Natural killer cell treated with Interleukin-12 subunit alpha and Interleukin-12 subunit beta and Interleukin-15 and Interleukin-18, amount 100 ng/mL, for 72 hours (primary cell): ENCODE data around the gene LIN37. TPM values are rescaled to one million over a fixed set of nuclear protein-coding genes. Genes with fewer than 3 reads are reported as not detected.

Experiments
- ATAC-seq, 2 donors: fragments of 150-1000 bp; cut with Tn5 transposase in 1 of 2; sonication (Bioruptor Pico), chemical (Tn5 transposase) in 1 of 2; 2 replicates each; pipeline ENCODE4 v1.10.0; 2021
- DNase-seq: peaks from one replicate; pipeline ENCODE4 v3.0.0; 2022; ENCODE audit warnings: low spot score
- H3K27ac Mint-ChIP-seq, 2 donors: 1 replicate in 1 of 2; 2 replicates in 1 of 2; pipeline ENCODE4 v1.8.0; 2022; ENCODE audit warnings: mixed read lengths in 2 of 2, mild to moderate bottlenecking in 1 of 2, moderate library complexity in 1 of 2
- H3K27me3 Mint-ChIP-seq, 2 donors: 1 replicate in 1 of 2; 2 replicates in 1 of 2; pipeline ENCODE4 v1.8.0; 2022; ENCODE audit warnings: mixed read lengths in 2 of 2
- H3K36me3 Mint-ChIP-seq: one replicate; pipeline ENCODE4 v1.8.0; 2022; ENCODE audit warnings: mixed read lengths
- H3K4me1 Mint-ChIP-seq, 2 donors: 1 replicate in 1 of 2; 2 replicates in 1 of 2; pipeline ENCODE4 v1.8.0; 2022; ENCODE audit warnings: low read depth in 2 of 2, mixed read lengths in 2 of 2, mild to moderate bottlenecking in 1 of 2
- H3K4me3 Mint-ChIP-seq: one replicate; pipeline ENCODE4 v1.8.0; 2022; ENCODE audit warnings: mixed read lengths
- H3K9me3 Mint-ChIP-seq: 2 replicates; pipeline ENCODE4 v1.8.0; 2022; ENCODE audit warnings: mixed read lengths
- total RNA-seq, 2 donors: library from RNA; stranded (reverse); gene quantifications; one replicate each; pipeline ENCODE4 v1.2.3, GENCODE V29; 2022

The LIN37 gene, protein sequence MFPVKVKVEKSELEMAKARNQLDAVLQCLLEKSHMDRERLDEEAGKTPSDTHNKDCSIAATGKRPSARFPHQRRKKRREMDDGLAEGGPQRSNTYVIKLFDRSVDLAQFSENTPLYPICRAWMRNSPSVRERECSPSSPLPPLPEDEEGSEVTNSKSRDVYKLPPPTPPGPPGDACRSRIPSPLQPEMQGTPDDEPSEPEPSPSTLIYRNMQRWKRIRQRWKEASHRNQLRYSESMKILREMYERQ
- 10 to 100 TPM in 1 of 2 donors, 1 to 10 TPM in 1; 9.6 to 24.7 TPM for total RNA-seq

DNA sequence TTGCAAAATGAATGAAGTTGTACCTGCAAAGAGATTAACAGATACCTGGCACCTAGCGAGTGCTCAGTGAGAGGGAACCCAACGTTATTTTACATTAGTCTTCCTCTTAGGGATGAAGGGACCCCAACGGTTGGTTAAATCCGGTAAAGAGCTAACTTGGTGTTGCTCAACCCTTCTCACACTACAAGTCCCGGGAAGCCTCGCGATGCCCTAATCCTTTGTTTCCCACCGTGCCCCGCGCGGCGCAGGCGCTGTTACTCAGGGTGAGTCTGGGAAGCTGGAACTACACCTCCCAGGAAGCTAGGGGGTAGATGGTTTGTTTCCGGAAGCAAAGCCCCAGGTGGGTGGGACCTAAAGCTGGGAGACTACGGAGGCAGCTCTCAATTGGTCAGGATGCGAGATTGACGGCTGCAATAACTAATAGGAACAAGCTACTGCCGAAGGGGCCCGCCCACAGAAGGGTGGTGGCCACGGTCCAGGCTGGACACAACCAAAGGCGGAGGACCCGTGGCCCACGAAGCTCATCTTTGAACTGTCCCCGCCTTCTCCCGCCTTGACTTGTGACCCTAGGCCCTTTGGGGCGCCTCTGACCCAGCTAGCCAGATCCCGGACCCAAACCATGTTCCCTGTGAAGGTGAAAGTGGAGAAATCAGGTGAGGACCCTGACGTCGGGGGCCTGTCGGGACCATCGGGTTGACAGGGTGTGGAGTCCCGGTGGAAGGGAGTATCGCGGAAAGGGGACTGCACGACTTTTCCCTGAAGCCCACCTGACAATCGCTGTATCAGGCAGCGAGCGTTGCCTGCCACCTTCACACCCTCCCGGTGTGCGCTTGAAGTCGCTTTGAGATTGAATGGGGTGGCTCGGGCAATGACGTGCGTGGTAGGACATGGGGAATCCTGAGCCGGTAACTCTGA lies at the start of gene LIN37:
LIN37 (plus strand) TSS at position 471 of the 915 bp plus-strand sequence; CDS start at position 620, 149 bp downstream.
- peaks cover 36 to 41% of the 10 kb centered on the region in 2 donors for H3K4me1 Mint-ChIP-seq
- peak within 1 kb of the TSS; percentile 76 to 94 for H3K27ac Mint-ChIP-seq
- H3K9me3 Mint-ChIP-seq = no peaks in the 10 kb centered on the region
- DNase-seq = peak; percentile 99
- no peaks in the 10 kb centered on the region for H3K36me3 Mint-ChIP-seq
- H3K4me3 Mint-ChIP-seq = peak within 1 kb of the TSS; percentile 98
- no peaks in the 10 kb centered on the region for H3K27me3 Mint-ChIP-seq
- ATAC-seq = peak; percentile 86 to 90

DNA sequence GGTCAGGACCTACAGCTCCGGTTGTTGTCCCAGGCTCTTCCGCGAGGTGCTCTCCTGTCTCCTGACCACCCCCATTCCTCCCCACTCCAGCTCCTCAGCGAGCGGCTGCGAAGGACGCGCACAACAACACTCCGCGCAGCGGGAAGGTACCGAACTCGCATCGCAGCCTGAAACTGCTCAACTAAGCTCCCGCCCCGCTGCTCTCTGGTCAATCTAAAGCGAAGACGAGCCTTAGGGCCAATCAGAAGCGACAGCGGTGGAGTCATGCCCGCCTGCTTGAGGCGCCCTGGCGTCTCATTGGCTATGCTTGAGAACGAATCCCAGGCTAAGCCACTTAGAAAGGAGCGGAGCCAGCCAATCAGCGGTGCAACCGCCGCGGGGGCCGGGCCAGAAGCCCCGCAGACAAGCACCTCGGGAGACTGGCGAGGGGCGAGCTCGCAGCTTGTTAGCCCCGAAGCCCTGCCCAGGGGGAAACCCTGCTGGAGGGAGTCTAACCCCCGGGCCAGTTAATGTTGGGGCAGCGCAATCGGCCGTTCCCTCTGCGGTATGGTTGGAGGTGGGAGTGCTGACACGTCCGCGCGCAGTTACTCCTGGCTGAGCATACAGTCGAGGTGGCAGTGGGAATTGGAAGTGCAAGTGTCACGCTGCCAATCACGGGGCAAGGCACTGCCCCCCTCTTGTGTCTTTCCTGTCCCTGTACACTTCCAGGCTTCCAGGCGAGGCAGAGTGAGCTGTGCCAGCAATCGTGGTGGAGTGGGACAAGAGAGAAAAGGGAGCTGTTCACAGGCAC lies 46.0 kb upstream of the LIN37 start:
- no peaks in the 10 kb centered on the region for H3K36me3 Mint-ChIP-seq

DNA sequence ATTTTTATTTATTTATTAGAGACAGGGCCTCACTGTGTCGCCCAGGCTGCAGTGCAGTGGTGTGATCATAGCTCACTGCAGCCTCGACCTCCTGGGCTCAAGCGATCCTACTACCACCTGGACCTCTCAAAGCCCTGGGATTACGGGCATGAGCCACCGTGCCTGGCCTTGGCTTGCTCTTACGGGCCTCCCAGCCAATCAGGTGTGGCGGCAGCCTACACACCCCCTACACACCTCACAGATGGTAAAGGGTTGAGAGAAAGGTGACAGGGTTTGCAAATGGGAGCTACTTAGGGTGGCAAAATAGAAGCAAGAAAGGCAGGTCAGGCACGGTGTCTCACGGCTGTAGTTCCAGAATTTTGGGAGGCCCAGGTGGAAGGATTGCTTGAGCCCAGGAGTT lies 45.0 kb upstream of the LIN37 start:
- peaks cover 0 to 3% of the 10 kb centered on the region in 2 donors for H3K27me3 Mint-ChIP-seq
- no peak for DNase-seq
- peaks cover 9 to 16% of the 10 kb centered on the region in 2 donors for H3K4me1 Mint-ChIP-seq
- no peak for ATAC-seq
- no peaks in the 10 kb centered on the region for H3K9me3 Mint-ChIP-seq
- no peak overlapping the region for H3K27ac Mint-ChIP-seq
- H3K4me3 Mint-ChIP-seq = peak overlapping the region; percentile 98
- no peaks in the 10 kb centered on the region for H3K36me3 Mint-ChIP-seq

More for the DNA sequence above, 46.0 kb upstream of the LIN37 start:
- Mint-ChIP-seq H3K4me3 (peak overlapping the region; percentile 98), H3K4me1 (peaks cover 9 to 14% of the 10 kb centered on the region in 2 donors), H3K9me3 (no peaks in the 10 kb centered on the region), H3K27ac (peak overlapping the region; percentile 85 to 98), H3K27me3 (peaks cover 0 to 3% of the 10 kb centered on the region in 2 donors)
- peak; percentile 96 for DNase-seq
- ATAC-seq = peak; percentile 99 to 100

DNA sequence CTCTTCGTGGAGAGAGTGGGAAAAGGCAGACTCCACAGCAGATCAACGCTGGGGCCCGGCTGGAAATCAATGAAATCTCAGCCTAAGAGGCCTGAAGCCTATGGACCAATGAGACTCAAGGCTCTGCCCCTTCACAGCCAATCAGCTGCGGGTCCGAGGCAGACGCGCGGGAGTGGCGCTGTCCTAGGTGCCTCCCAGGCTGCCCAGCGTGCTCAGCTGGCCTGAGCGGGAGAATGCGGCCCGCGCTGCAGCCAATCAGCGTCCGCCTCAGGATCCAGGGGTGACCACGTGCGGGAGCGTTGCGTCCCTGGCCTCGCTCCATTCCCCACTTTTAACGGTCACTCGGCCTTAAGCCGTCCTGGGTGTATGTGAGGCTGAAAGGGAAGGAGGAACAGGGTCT lies 44.2 kb upstream of the LIN37 start, which contains the start of gene ZBTB32:
ZBTB32 (plus strand) TSS at position 341 of the 400 bp plus-strand sequence. CDS start 10,069 bp downstream, outside the sequence.
- peaks cover 9 to 15% of the 10 kb centered on the region in 2 donors for H3K4me1 Mint-ChIP-seq
- no peaks in the 10 kb centered on the region for H3K36me3 Mint-ChIP-seq
- no peak for DNase-seq
- H3K27me3 Mint-ChIP-seq = peaks cover 0 to 3% of the 10 kb centered on the region in 2 donors
- ATAC-seq = no peak
- no peaks in the 10 kb centered on the region for H3K9me3 Mint-ChIP-seq
- no peak within 1 kb of the TSS for H3K27ac Mint-ChIP-seq
- no peak within 1 kb of the TSS for H3K4me3 Mint-ChIP-seq

DNA sequence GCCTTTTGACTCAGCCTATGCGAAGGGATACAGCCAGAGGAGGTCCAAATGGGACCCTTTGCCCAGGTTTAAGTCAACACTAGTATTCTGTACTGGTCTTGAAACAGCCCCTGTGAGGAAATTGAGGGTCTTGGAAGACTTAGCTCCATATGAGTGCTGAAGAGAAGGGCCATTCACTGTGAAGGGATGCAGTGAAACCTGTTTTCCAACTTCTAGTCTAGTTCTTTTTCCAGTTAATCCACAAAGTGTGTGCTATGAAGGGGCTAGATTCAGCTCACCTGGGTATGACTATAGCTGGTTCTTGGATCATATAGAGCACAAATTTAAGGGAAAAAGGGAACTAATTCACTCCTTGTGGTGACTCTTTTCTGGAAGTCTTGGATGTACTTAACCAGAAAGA lies 40.0 kb upstream of the LIN37 start:
- H3K4me3 Mint-ChIP-seq = peak overlapping the region; percentile 17
- no peak for DNase-seq
- peak overlapping the region in 1 of 2 donors; percentile 46 for H3K27ac Mint-ChIP-seq
- H3K36me3 Mint-ChIP-seq = no peaks in the 10 kb centered on the region
- no peak for ATAC-seq
- H3K4me1 Mint-ChIP-seq = peaks cover 23 to 27% of the 10 kb centered on the region in 2 donors
- no peaks in the 10 kb centered on the region for H3K27me3 Mint-ChIP-seq
- no peaks in the 10 kb centered on the region for H3K9me3 Mint-ChIP-seq

DNA sequence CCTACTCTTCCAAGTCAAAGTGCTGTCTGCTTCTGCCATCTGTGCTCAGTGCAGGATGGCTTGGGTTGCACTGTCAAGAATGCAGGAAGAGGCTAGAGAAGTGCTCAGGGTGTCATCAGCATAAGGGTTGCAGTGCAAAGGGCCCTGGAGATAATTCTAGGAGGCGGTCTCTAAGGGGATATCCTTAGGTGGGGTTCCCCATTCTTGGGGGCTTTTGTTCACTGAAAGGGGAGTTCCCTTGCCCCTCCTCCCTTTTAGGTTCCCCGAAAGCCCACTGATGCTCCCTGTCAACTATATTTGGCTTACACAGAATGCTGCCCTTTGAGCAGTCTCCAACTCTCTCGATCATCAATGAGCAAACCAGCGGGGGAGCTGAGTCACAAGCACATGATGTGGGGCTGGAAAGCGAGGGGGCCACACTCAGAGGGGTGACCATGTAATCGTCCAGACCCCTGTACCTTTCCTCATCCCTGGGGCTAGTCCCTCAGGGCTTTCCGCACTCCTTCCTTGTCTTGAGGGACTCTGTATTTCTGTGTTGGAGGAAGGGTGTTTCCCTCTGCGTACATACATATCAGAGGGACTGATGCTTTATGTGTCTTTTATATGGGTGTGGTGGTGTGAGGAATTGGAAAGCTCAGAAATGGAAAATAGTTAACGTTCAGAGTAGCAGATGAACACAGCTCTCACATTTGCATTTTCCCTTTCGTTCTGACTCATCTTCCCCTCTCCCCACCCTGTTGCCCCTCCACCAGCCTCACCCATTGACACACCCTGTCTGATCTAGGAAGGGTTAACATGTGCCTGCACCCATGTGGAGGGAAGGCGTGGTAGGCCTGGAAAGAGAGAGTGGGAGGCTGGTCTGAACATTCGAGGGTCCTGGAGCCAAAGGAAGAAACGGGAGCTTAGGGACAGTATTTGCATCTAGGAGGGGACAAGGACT lies 37.3 kb upstream of the LIN37 start:
- Mint-ChIP-seq H3K27ac (peak overlapping the region; percentile 96 to 99), H3K27me3 (no peaks in the 10 kb centered on the region), H3K36me3 (peaks cover 18% of the 10 kb centered on the region), H3K9me3 (no peaks in the 10 kb centered on the region), H3K4me1 (peaks cover 41 to 44% of the 10 kb centered on the region in 2 donors), H3K4me3 (peak overlapping the region; percentile 88)
- ATAC-seq (peak; percentile 63 to 66), DNase-seq (peak; percentile 80)

DNA sequence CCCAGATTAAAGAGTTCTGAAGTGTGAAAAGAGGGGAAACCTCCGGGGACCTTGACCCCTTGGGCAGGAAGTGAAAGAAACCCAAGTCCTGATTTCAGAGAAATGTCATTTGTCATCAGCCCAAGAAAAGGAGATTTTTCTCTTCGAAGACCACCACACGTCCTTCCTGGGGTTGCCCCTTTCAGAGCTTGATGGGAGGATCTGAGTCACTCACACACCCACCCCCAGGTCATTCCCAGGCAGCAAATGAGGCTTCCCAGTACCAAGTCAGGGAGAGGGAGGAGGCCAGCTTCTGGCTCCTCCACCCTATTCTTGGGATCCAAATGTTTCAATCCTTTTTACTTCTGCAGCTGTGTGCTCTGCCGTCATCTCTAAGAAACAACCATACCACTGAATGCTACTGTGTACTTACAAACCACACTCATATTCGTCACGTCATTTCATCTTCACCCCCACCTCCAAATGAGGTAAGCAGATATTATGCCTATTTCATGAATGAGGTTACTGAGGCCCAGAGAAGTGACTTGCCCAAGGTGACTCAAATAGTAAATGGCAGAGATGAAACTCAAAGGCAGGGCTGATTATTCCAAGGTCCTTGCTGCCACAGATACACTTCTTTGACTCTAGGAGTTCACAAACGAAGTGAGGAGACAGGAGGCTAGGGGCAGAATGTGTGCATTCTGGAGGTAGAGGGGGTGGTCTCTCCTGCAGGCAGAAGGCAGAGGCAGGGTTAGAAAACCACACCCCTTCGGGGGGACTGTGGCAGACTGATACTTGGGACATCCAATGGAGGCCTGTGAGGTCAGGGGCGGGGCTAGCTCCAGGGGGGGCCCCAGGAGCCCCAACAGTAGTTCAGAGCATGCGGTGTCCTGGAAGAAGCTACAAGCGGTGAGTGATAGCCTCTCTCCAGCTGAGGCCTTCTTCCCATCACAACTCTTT lies 35.5 kb upstream of the LIN37 start:
- peak; percentile 37 to 55 for ATAC-seq

DNA sequence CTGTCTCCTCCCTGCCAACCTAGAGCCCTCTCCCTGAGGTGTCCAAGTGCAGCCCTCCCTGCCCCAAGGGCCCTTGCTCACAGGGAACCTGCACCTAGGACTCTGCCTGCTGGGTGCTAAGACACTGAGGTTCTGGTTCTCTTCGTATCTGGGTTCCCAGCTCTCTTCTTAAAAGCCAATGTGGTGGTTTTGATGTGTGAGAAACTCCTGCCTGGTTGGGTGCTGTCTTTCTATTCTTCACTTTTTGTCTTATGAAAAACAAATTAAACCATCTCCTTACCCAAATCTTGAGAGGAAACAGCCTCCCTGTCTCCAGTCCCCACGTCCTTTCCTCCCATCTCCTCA lies 34.9 kb upstream of the LIN37 start:
- peak overlapping the region; percentile 98 for H3K4me3 Mint-ChIP-seq
- H3K36me3 Mint-ChIP-seq = peaks cover 26% of the 10 kb centered on the region
- H3K27me3 Mint-ChIP-seq = no peaks in the 10 kb centered on the region
- peak overlapping the region; percentile 96 to 99 for H3K27ac Mint-ChIP-seq
- ATAC-seq (no peak), DNase-seq (no peak)
- peaks cover 49 to 50% of the 10 kb centered on the region in 2 donors for H3K4me1 Mint-ChIP-seq
- H3K9me3 Mint-ChIP-seq = no peaks in the 10 kb centered on the region

More for the DNA sequence above, 35.5 kb upstream of the LIN37 start:
- no peaks in the 10 kb centered on the region for H3K27me3 Mint-ChIP-seq
- H3K36me3 Mint-ChIP-seq = peaks cover 26% of the 10 kb centered on the region
- H3K4me1 Mint-ChIP-seq = peaks cover 49 to 53% of the 10 kb centered on the region in 2 donors
- H3K27ac Mint-ChIP-seq = peak overlapping the region; percentile 96 to 99
- H3K9me3 Mint-ChIP-seq = no peaks in the 10 kb centered on the region
- peak overlapping the region; percentile 98 for H3K4me3 Mint-ChIP-seq
- peak; percentile 87 for DNase-seq

DNA sequence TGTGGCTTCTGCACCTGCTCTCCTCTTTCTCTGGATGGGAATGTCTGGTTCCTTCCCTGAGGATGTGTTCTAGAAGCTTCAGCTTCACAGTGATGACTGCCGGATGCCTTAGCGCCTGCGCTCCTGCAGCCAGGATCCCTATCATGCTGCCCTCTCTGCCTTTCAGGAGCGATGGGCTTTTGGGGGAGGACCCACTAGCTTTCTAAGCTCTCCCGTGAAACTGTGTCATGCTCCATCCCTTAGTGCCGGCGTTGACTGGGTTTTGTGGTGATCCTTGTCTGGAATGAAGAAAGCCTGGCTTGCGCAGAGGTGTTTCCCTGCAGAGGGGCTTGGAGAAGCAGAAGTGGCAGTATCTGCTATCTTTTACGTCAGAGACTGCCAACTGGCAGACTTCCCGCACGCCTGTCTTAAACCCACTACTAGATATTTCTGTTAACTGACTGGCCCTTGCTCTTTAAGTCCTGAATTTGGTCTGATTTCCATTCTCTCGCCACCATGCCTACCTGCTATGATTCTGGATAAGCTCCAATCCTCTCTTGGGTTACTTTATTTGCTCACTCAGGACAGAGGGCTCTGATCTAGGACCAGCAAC lies 34.4 kb upstream of the LIN37 start:
- Mint-ChIP-seq H3K4me1 (peaks cover 49% of the 10 kb centered on the region in 2 donors), H3K27ac (peak overlapping the region; percentile 96 to 99), H3K4me3 (peak overlapping the region; percentile 98), H3K9me3 (no peaks in the 10 kb centered on the region), H3K36me3 (peaks cover 26% of the 10 kb centered on the region), H3K27me3 (no peaks in the 10 kb centered on the region)
- ATAC-seq (no peak), DNase-seq (no peak)

DNA sequence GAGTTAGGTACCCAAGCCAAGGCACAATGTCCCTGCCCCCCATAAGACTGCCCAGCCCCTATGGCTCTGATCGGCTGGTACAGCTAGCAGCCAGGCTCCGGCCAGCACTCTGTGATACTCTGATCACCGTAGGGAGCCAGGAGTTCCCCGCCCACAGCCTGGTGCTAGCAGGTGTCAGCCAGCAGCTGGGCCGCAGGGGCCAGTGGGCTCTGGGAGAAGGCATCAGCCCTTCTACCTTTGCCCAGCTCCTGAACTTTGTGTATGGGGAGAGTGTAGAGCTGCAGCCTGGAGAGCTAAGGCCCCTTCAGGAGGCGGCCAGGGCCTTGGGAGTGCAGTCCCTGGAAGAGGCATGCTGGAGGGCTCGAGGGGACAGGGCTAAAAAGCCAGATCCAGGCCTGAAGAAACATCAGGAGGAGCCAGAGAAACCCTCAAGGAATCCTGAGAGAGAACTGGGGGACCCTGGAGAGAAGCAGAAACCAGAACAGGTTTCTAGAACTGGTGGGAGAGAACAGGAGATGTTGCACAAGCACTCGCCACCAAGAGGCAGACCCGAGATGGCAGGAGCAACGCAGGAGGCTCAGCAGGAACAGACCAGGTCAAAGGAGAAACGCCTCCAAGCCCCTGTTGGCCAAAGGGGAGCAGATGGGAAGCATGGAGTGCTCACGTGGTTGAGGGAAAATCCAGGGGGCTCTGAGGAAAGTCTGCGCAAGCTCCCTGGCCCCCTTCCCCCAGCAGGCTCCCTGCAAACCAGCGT lies 33.6 kb upstream of the LIN37 start:
- H3K4me1 Mint-ChIP-seq = peaks cover 54 to 56% of the 10 kb centered on the region in 2 donors
- H3K27ac Mint-ChIP-seq = peak overlapping the region; percentile 96 to 99
- no peak for DNase-seq
- H3K4me3 Mint-ChIP-seq = peak overlapping the region; percentile 98
- H3K27me3 Mint-ChIP-seq = no peaks in the 10 kb centered on the region
- ATAC-seq = no peak
- H3K9me3 Mint-ChIP-seq = no peaks in the 10 kb centered on the region
- peaks cover 26% of the 10 kb centered on the region for H3K36me3 Mint-ChIP-seq

DNA sequence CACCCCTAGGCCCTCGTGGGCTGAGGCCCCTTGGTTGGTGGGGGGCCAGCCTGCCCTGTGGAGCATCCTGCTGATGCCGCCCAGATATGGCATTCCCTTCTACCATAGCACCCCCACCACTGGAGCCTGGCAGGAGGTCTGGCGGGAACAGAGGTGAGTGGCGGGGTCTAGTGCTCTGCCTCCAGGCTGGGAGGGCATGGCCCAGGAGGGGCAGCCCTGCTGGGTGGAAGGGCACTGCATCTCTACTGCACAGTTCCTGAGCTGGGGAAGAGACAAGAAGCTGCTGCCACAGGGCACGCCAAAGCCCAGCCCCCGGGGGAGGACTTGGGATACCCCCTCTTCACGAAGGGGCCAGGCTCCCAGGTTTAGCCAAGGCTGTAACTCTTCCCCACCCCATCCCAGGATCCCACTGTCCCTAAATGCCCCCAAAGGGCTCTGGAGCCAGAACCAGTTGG lies 33.0 kb upstream of the LIN37 start:
- peak overlapping the region; percentile 98 for H3K4me3 Mint-ChIP-seq
- H3K27ac Mint-ChIP-seq = peak overlapping the region; percentile 96 to 99
- H3K27me3 Mint-ChIP-seq = no peaks in the 10 kb centered on the region
- peaks cover 59 to 60% of the 10 kb centered on the region in 2 donors for H3K4me1 Mint-ChIP-seq
- no peaks in the 10 kb centered on the region for H3K9me3 Mint-ChIP-seq
- DNase-seq (no peak), ATAC-seq (no peak)
- H3K36me3 Mint-ChIP-seq = peaks cover 30% of the 10 kb centered on the region
